H1 (cell line): ENCODE measurements around the gene DBF4. TPM values are rescaled to one million over a fixed set of nuclear protein-coding genes. Genes with fewer than 3 reads are reported as not detected.
A peak's percentile ranks its signal among the peaks of the same experiment; 100 is the strongest.

Source experiments
- CTCF ChIA-PET: fragments of 300-600 bp; sonication (Branson Sonifier 250); formaldehyde crosslinking; loops from one replicate; lab custom pipeline; 2021; ENCODE audit not compliant: partially characterized antibody; lab: Charles Lee
- POLR2A ChIA-PET: fragments of 300-600 bp; sonication (Branson Sonifier 250); formaldehyde crosslinking; loops from one replicate; lab custom pipeline; 2021; ENCODE audit warnings: inconsistent platforms; ENCODE audit not compliant: partially characterized antibody; lab: Charles Lee
- DNase-seq, 2 experiments: peaks; one replicate each; pipeline versions ENCODE4 v3.0.0 to v3.0.0-alpha.2; 2010 to 2022; ENCODE audit warnings: low spot score in 2 of 2, low read depth in 1 of 2, mixed read lengths in 1 of 2
- FAIRE-seq: peaks from 2 replicates; lab custom pipeline; 2011; peaks lifted over from hg19 to GRCh38; lab: Jason Lieb, UNC
- H2AFZ ChIP-seq: 2 replicates; pipeline ENCODE4 v1.8.1; 2012; ENCODE audit warnings: low read length, inconsistent platforms
- H2AK5ac ChIP-seq: 2 replicates; pipeline ENCODE4 v1.6.1; 2013; ENCODE audit warnings: low read depth, low read length
- H2BK120ac ChIP-seq: replicated peaks from 2 replicates; pipeline ENCODE3; 2013; ENCODE audit warnings: low read depth, low read length, inconsistent platforms
- H2BK12ac ChIP-seq: 2 replicates; pipeline ENCODE4 v1.6.1; 2013; ENCODE audit warnings: low read depth, low read length
- H2BK15ac ChIP-seq: 2 replicates; pipeline ENCODE4 v1.6.1; 2013; ENCODE audit warnings: low read length
- H2BK20ac ChIP-seq: 2 replicates; pipeline ENCODE4 v1.6.1; 2013; ENCODE audit warnings: low read length
- H2BK5ac ChIP-seq: 2 replicates; pipeline ENCODE4 v1.6.1; 2013; ENCODE audit warnings: low read depth, low read length
- H3K14ac ChIP-seq: 2 replicates; pipeline ENCODE4 v1.6.1; 2013; ENCODE audit warnings: inconsistent platforms; ENCODE audit not compliant: insufficient read length
- H3K18ac ChIP-seq: 2 replicates; pipeline ENCODE4 v1.6.1; 2013; ENCODE audit warnings: low read length; ENCODE audit errors: extremely low read depth
- H3K23ac ChIP-seq: 2 replicates; pipeline ENCODE4 v1.6.1; 2013; ENCODE audit warnings: inconsistent platforms; ENCODE audit not compliant: insufficient read length
- H3K23me2 ChIP-seq: 2 replicates; pipeline ENCODE4 v1.6.1; 2013; ENCODE audit warnings: low read depth, low read length
- H3K27ac ChIP-seq: 2 replicates; pipeline ENCODE4 v1.6.1; 2011; ENCODE audit warnings: low read depth, low read length, inconsistent platforms
- H3K27me3 ChIP-seq, 4 experiments: replicated peaks in 1 of 4; 1 replicate in 1 of 4; 2 replicates in 3 of 4; pipeline versions ENCODE4 v1.6.1 to v1.8.1; 2011 to 2013; ENCODE audit warnings: low read length in 3 of 4, mild to moderate bottlenecking in 3 of 4, inconsistent platforms in 2 of 4, mixed read lengths in 2 of 4, moderate library complexity in 1 of 4; ENCODE audit not compliant: control insufficient read depth in 3 of 4, insufficient read depth in 3 of 4; ENCODE audit errors: extremely low read depth in 1 of 4
- H3K36me3 ChIP-seq, 4 experiments: 2 replicates each; pipeline versions ENCODE4 v1.6.1 to v1.8.1; 2011 to 2013; ENCODE audit warnings: mild to moderate bottlenecking in 4 of 4, low read length in 3 of 4, moderate library complexity in 2 of 4, control low read depth in 1 of 4, inconsistent platforms in 1 of 4; ENCODE audit not compliant: insufficient read depth in 4 of 4, control insufficient read depth in 2 of 4
- H3K4ac ChIP-seq: replicated peaks from 2 replicates; pipeline ENCODE3; 2013; ENCODE audit warnings: low read length, low read depth, mixed read lengths, inconsistent platforms; ENCODE audit not compliant: insufficient read length
- H3K4me1 ChIP-seq, 4 experiments: replicated peaks in 1 of 4; 1 replicate in 1 of 4; 2 replicates in 3 of 4; pipeline versions ENCODE4 v1.6.1 to v1.8.1; 2011 to 2013; ENCODE audit warnings: low read length in 3 of 4, inconsistent platforms in 2 of 4, mixed read lengths in 1 of 4; ENCODE audit not compliant: insufficient read depth in 4 of 4, control insufficient read depth in 3 of 4
- H3K4me2 ChIP-seq, 2 experiments: 2 replicates each; pipeline versions ENCODE4 v1.6.1 to v1.8.1; 2011 to 2013; ENCODE audit warnings: low read depth in 2 of 2, low read length in 2 of 2, control low read depth in 1 of 2, inconsistent platforms in 1 of 2, mild to moderate bottlenecking in 1 of 2; ENCODE audit not compliant: insufficient read depth in 1 of 2
- H3K4me3 ChIP-seq, 4 experiments: fragments of 200-600, 300-600 bp in 1 of 4; sonication (generic), shearing (Covaris generic), sonication (Bioruptor Twin) in 1 of 4; 2 replicates each; pipeline versions ENCODE4 v1.5.1 to v1.8.1; 2011 to 2016; ENCODE audit warnings: low read length in 4 of 4, low read depth in 3 of 4, control low read depth in 2 of 4, inconsistent platforms in 2 of 4, mild to moderate bottlenecking in 2 of 4, mixed read lengths in 1 of 4, moderate library complexity in 1 of 4; ENCODE audit not compliant: insufficient read depth in 2 of 4; ENCODE audit errors: extremely low read depth in 1 of 4
- H3K56ac ChIP-seq: replicated peaks from 2 replicates; pipeline ENCODE3; 2013; ENCODE audit warnings: low read depth, mild to moderate bottlenecking, mixed read lengths, low read length, inconsistent platforms; ENCODE audit not compliant: insufficient read length
- H3K79me1 ChIP-seq: 2 replicates; pipeline ENCODE4 v1.6.1; 2013; ENCODE audit warnings: low read depth, low read length, control low read depth
- H3K79me2 ChIP-seq, 2 experiments: 2 replicates each; pipeline versions ENCODE4 v1.6.1 to v1.8.1; 2012 to 2013; ENCODE audit warnings: low read length in 2 of 2, mild to moderate bottlenecking in 2 of 2, inconsistent platforms in 1 of 2; ENCODE audit not compliant: insufficient read depth in 2 of 2, control insufficient read depth in 1 of 2
- H3K9ac ChIP-seq, 4 experiments: replicated peaks in 1 of 4; 1 replicate in 1 of 4; 2 replicates in 3 of 4; pipeline versions ENCODE4 v1.6.1 to v1.8.1; 2011 to 2013; ENCODE audit warnings: low read depth in 3 of 4, low read length in 3 of 4, control low read depth in 2 of 4, mild to moderate bottlenecking in 2 of 4, moderate library complexity in 2 of 4, inconsistent platforms in 1 of 4; ENCODE audit errors: extremely low read depth in 1 of 4
- H3K9me3 ChIP-seq, 2 experiments: 2 replicates each; pipeline versions ENCODE4 v1.6.1 to v1.8.1; 2012 to 2013; ENCODE audit warnings: mild to moderate bottlenecking in 2 of 2, moderate library complexity in 2 of 2, control low read depth in 1 of 2, inconsistent platforms in 1 of 2, low read depth in 1 of 2, low read length in 1 of 2, mixed read lengths in 1 of 2; ENCODE audit not compliant: insufficient read depth in 2 of 2
- H4K20me1 ChIP-seq, 2 experiments: replicated peaks in 1 of 2; 2 replicates each; pipeline versions ENCODE3 to v1.8.1; 2011 to 2013; ENCODE audit warnings: inconsistent platforms in 2 of 2, low read length in 2 of 2, mild to moderate bottlenecking in 1 of 2; ENCODE audit not compliant: insufficient read depth in 2 of 2, control insufficient read depth in 1 of 2
- H4K5ac ChIP-seq: 2 replicates; pipeline ENCODE4 v1.6.1; 2013; ENCODE audit warnings: low read length, low read depth, mixed read lengths, inconsistent platforms; ENCODE audit not compliant: insufficient read length
- H4K8ac ChIP-seq: 2 replicates; pipeline ENCODE4 v1.8.0; 2013; ENCODE audit warnings: mild to moderate bottlenecking, moderate library complexity, low read length, inconsistent platforms; ENCODE audit not compliant: insufficient read depth; ENCODE audit errors: extremely low read depth
- H4K91ac ChIP-seq: replicated peaks from 2 replicates; pipeline ENCODE3; 2013; ENCODE audit warnings: low read length, mixed read lengths, inconsistent platforms; ENCODE audit not compliant: insufficient read length
- CHD1 ChIP-seq: IDR thresholded peaks from 2 replicates; pipeline ENCODE4 v1.6.1; 2012; ENCODE audit warnings: low read depth, low read length, improper control_type of control experiment
- CREB1 ChIP-seq: IDR thresholded peaks from 2 replicates; pipeline ENCODE4 v1.6.1; 2012; ENCODE audit warnings: inconsistent platforms
- KDM5A ChIP-seq: fragments of 200-600 bp; IDR thresholded peaks from 2 replicates; pipeline ENCODE4 v1.7.1; 2012; ENCODE audit warnings: mild to moderate bottlenecking, low read length, inconsistent platforms, mixed read lengths
- NRF1 ChIP-seq: IDR thresholded peaks from 2 replicates; pipeline ENCODE4 v1.6.1; 2011; ENCODE audit warnings: mild to moderate bottlenecking, low read depth, low read length, improper control_type of control experiment
- SRF ChIP-seq: IDR thresholded peaks from 2 replicates; pipeline ENCODE4 v1.6.1; 2011; ENCODE audit warnings: mild to moderate bottlenecking, low read depth, low read length, moderate library complexity
- TBP ChIP-seq: IDR thresholded peaks from 2 replicates; pipeline ENCODE4 v1.6.1; 2011; ENCODE audit warnings: low read depth, low read length, improper control_type of control experiment
- WGBS, 2 experiments: shearing (Covaris generic) in 1 of 2; methylation state at CpG; one replicate each; pipeline versions ENCODE4 v1.1.6 to v1.1.7; 2013 to 2015; ENCODE audit warnings: low lambda C conversion rate in 2 of 2, mixed read lengths in 2 of 2, inconsistent platforms in 1 of 2, low coverage in 1 of 2, missing lambda C conversion rate in 1 of 2; ENCODE audit not compliant: insufficient replicate concordance in 2 of 2, insufficient coverage in 1 of 2, insufficient read length in 1 of 2; ENCODE audit errors: extremely low coverage in 1 of 2, missing lambda C conversion rate in 1 of 2; 5-methylcytosine and 5-hydroxymethylcytosine counted together
- polyA plus RNA-seq, 7 experiments: library from polyadenylated mRNA; depleted of rRNA in 3 of 7; stranded (reverse) in 5 of 7; unstranded in 2 of 7; fragments of >200 nt in 5 of 7; fragments of 200-250 nt in 2 of 7; gene quantifications; 1 replicate in 5 of 7; 2 replicates in 1 of 7; 4 replicates in 1 of 7; pipeline versions ENCODE4 v1.2.1 to v1.2.3, GENCODE V29; 2011 to 2013; ENCODE audit warnings: missing spikeins in 2 of 7, mixed read lengths in 2 of 7
- total RNA-seq: library from RNA; stranded (reverse); fragmentation: NEBNext Ultra II Directional; extraction: Animal tissue kit (Norgen Biotek cat#: 25700); gene quantifications from 2 replicates; pipeline ENCODE4 v1.2.1, GENCODE V29; 2021

Gene DBF4
- total and polyA plus RNA-seq, 2 of the 8 experiments (the other 6 are each of a cell fraction or from before 2014, with no cell fraction given): 8.7 to 82.4 TPM

GRCh38 chr7:87919875-87920274, 43.6 kb downstream of the DBF4 start:
- POLR2A ChIA-PET: interaction anchor here (3.4 kb wide), 1 partner anchor 14 kb away, joined by 11 read pairs; the partner anchor contains the start of gene ADAM22
- Histone ChIP-seq H4K20me1 (no peaks in the 10 kb centered on the region), H4K91ac (no peak overlapping the region), H3K4me1 (peaks cover 0 to 3% (median 0%) of the 10 kb centered on the region in 4 experiments; a peak in 1 of 7 replicates), H2BK12ac (no peak overlapping the region), H3K4me2 (no peak overlapping the region), H2BK5ac (no peak overlapping the region), H3K27me3 (no peaks in the 10 kb centered on the region), H3K27ac (no peak overlapping the region), H3K4me3 (no peak overlapping the region), H4K8ac (0 out of 2 replicates have a peak overlapping the region, but pooled peaks have one; percentile 43), H3K79me2 (no peaks in the 10 kb centered on the region), H3K56ac (no peak overlapping the region), H2BK120ac (no peak overlapping the region), H3K9ac (no peak overlapping the region), H3K79me1 (no peaks in the 10 kb centered on the region), H2BK20ac (no peak overlapping the region), H4K5ac (no peak overlapping the region), H3K18ac (no peak overlapping the region), H3K23ac (no peak overlapping the region), H2AFZ (no peak overlapping the region), H3K36me3 (no peaks in the 10 kb centered on the region), H2AK5ac (no peak overlapping the region), H3K9me3 (no peaks in the 10 kb centered on the region), H3K4ac (no peak overlapping the region), H3K14ac (no peak overlapping the region), H3K23me2 (no peaks in the 10 kb centered on the region), H2BK15ac (0 out of 2 replicates have a peak overlapping the region, but pooled peaks have one; percentile 46)
- no peak for FAIRE-seq
- WGBS, 2 experiments: 92% methylated on average over 6 of the region's 6 CpGs; no CpG with 5 or more reads in 1 of the 2 experiments
- no peak for DNase-seq
- CTCF ChIA-PET: interaction anchor here (1.4 to 2.5 kb wide), 3 partner anchors 9 to 110 kb away, joined by 3 to 10 read pairs (median 7); no protein-coding TSS in a partner anchor
- TF ChIP-seq TBP (no peak), CREB1 (no peak), KDM5A (no peak), SRF (no peak), CHD1 (no peak), NRF1 (no peak)
